Activated CD8-positive, alpha-beta T cell treated with anti-CD3 and anti-CD28 coated beads for 36 hours (primary cell): Measurements from ENCODE around the gene NT5C. TPM values are rescaled to one million over a fixed set of nuclear protein-coding genes. Genes with fewer than 3 reads are reported as not detected.
"Not testable (repeated sequence)": the region's sequence is repeated elsewhere in the genome, so short reads cannot be mapped to it uniquely, and the experiment has no call there.

Experiments used
- ATAC-seq: fragments of 200-7000 bp; cut with Tn5 transposase; one replicate; pipeline ENCODE4 v1.10.0; 2021; ENCODE audit warnings: mild to moderate bottlenecking, moderate library complexity
- CTCF ChIA-PET: fragments of 350-600 bp; sonication (Branson Sonifier 250); formaldehyde crosslinking; loops from one replicate; lab custom pipeline; 2021; ENCODE audit warnings: antibody characterized with exemption; lab: Charles Lee
- POLR2A ChIA-PET: fragments of 350-600 bp; sonication (Branson Sonifier 250); formaldehyde crosslinking; loops from one replicate; lab custom pipeline; 2021; ENCODE audit warnings: antibody characterized with exemption; lab: Charles Lee
- DNase-seq: peaks from one replicate; pipeline ENCODE4 v3.0.0-alpha.2; 2020
- H3K27ac Mint-ChIP-seq: one replicate; pipeline ENCODE4 v1.8.0; 2021; ENCODE audit warnings: mild to moderate bottlenecking, mixed read lengths
- H3K27me3 Mint-ChIP-seq: one replicate; pipeline ENCODE4 v1.8.0; 2021; ENCODE audit warnings: mixed read lengths
- H3K36me3 Mint-ChIP-seq: one replicate; pipeline ENCODE4 v1.8.0; 2021; ENCODE audit warnings: low read depth, mixed read lengths
- H3K4me1 Mint-ChIP-seq: one replicate; pipeline ENCODE4 v1.8.0; 2021; ENCODE audit warnings: low read depth, mixed read lengths
- H3K4me3 Mint-ChIP-seq: one replicate; pipeline ENCODE4 v1.8.0; 2021; ENCODE audit warnings: mild to moderate bottlenecking, moderate library complexity, mixed read lengths
- H3K9me3 Mint-ChIP-seq: one replicate; pipeline ENCODE4 v1.8.0; 2021; ENCODE audit warnings: mixed read lengths
- CTCF ChIP-seq: fragments of 200-600 bp; IDR thresholded peaks from one replicate; pipeline ENCODE4 v1.8.0; 2022; ENCODE audit warnings: antibody characterized with exemption, mild to moderate bottlenecking
- intact Hi-C: fragments of 100-400 bp; cut with micrococcal nuclease; formaldehyde crosslinking; loops from one replicate; pipeline ENCODE4 v1.10.0; 2022
- total RNA-seq, 2 experiments: library from RNA; stranded (reverse); gene quantifications; one replicate each; pipeline ENCODE4 v1.2.3, GENCODE V29; 2021

Gene NT5C
- total RNA-seq, 2 experiments from 2014 or later, result 66.1 to 68.1 TPM

GRCh38 chr17:75174996-75175395 is 43.5 kb upstream of the NT5C start:
- Mint-ChIP-seq H3K27ac (peak overlapping the region; percentile 34), H3K27me3 (no peaks in the 10 kb centered on the region), H3K9me3 (no peaks in the 10 kb centered on the region), H3K4me3 (no peak overlapping the region), H3K4me1 (peaks cover 36% of the 10 kb centered on the region), H3K36me3 (peaks cover 53% of the 10 kb centered on the region)
- TF ChIP-seq CTCF, result no peak
- DNase-seq (no peak), ATAC-seq (no peak)
- ChIA-PET POLR2A (interaction anchor here (1.1 to 3.1 kb wide), 6 partner anchors 8 to 61 kb away, joined by 3 to 12 read pairs (median 3); partner anchors contain the start of gene JPT1), CTCF (interaction anchor here (1.4 to 6.6 kb wide), 3 partner anchors 27 to 61 kb away, joined by 4 to 59 read pairs (median 33); partner anchors contain the start of gene NT5C)
- intact Hi-C loops, result loop anchor here (10.0 kb wide), 1 partner anchor 60 kb away; no protein-coding TSS in a partner anchor

- H3K27ac Mint-ChIP-seq, result peak overlapping the region; percentile 28
- intact Hi-C loops, result loop anchor here (10.0 kb wide), 1 partner anchor 59 kb away; no protein-coding TSS in a partner anchor
- H3K4me1 Mint-ChIP-seq, result peaks cover 27% of the 10 kb centered on the region
- H3K27me3 Mint-ChIP-seq, result no peaks in the 10 kb centered on the region
- ATAC-seq (no peak), DNase-seq (no peak)
- CTCF ChIA-PET, result interaction anchor here (0.9 to 6.6 kb wide), 5 partner anchors 29 to 212 kb away, joined by 3 to 59 read pairs (median 4); partner anchors contain the start of gene NT5C
- H3K36me3 Mint-ChIP-seq, result peaks cover 39% of the 10 kb centered on the region
- POLR2A ChIA-PET, result interaction anchor here (0.8 to 3.1 kb wide), 8 partner anchors 9 to 63 kb away, joined by 3 to 12 read pairs (median 5); partner anchors contain the start of genes ARMC7, JPT1 and SUMO2
- TF ChIP-seq CTCF, result no peak
- no peaks in the 10 kb centered on the region for H3K9me3 Mint-ChIP-seq
- no peak overlapping the region for H3K4me3 Mint-ChIP-seq
These were observed 42.0 kb upstream of the NT5C start for GRCh38 chr17:75173526-75173925.

- H3K4me1 Mint-ChIP-seq, result peaks cover 17% of the 10 kb centered on the region
- no peak overlapping the region for H3K4me3 Mint-ChIP-seq
- intact Hi-C loops, result no loop called here
- no peaks in the 10 kb centered on the region for H3K27me3 Mint-ChIP-seq
- peak overlapping the region; percentile 20 for H3K27ac Mint-ChIP-seq
- no peak for TF ChIP-seq CTCF
- H3K9me3 Mint-ChIP-seq, result no peaks in the 10 kb centered on the region
- CTCF ChIA-PET, result interaction anchor here (1.3 to 9.1 kb wide), 4 partner anchors 10 to 53 kb away, joined by 3 to 90 read pairs (median 32); no protein-coding TSS in a partner anchor
- H3K36me3 Mint-ChIP-seq, result peaks cover 30% of the 10 kb centered on the region
- DNase-seq (no peak), ATAC-seq (no peak)
- POLR2A ChIA-PET, result interaction anchor here (1.0 to 1.1 kb wide), 2 partner anchors 15 to 55 kb away, joined by 4 to 5 read pairs; partner anchors contain the start of gene JPT1
These were observed 37.5 kb upstream of the NT5C start for GRCh38 chr17:75168998-75169397.

GRCh38 chr17:75164606-75165005 is 33.1 kb upstream of the NT5C start:
- H3K9me3 Mint-ChIP-seq, ATAC-seq, H3K4me1 Mint-ChIP-seq, H3K27ac Mint-ChIP-seq, H3K4me3 Mint-ChIP-seq, DNase-seq, intact Hi-C loops, H3K27me3 Mint-ChIP-seq: not testable (repeated sequence)
- H3K36me3 Mint-ChIP-seq, result peaks cover 13% of the 10 kb centered on the region
- ChIA-PET POLR2A (interaction anchor here (0.7 kb wide), 1 partner anchor 50 kb away, joined by 4 read pairs; no protein-coding TSS in a partner anchor), CTCF (interaction anchor here (9.1 kb wide), 1 partner anchor 49 kb away, joined by 90 read pairs; no protein-coding TSS in a partner anchor)

GRCh38 chr17:75163074-75163473 is 31.5 kb upstream of the NT5C start:
- Mint-ChIP-seq H3K27ac (no peak overlapping the region), H3K27me3 (no peaks in the 10 kb centered on the region), H3K4me1 (peaks cover 6% of the 10 kb centered on the region), H3K9me3 (no peaks in the 10 kb centered on the region), H3K4me3 (no peak overlapping the region), H3K36me3 (peaks cover 13% of the 10 kb centered on the region)
- no peak for ATAC-seq
- POLR2A ChIA-PET, result interaction anchor here (1.1 to 1.2 kb wide), 2 partner anchors 9 to 18 kb away, joined by 3 to 5 read pairs; partner anchors contain the start of gene JPT1
- intact Hi-C loops, result no loop called here
- no peak for DNase-seq
- CTCF ChIA-PET, result interaction anchor here (1.2 to 1.9 kb wide), 4 partner anchors 9 to 49 kb away, joined by 3 to 7 read pairs (median 4); partner anchors contain the start of gene NT5C
- TF ChIP-seq CTCF, result no peak
